NOMO-1 treated with DMSO at 0.1 percent for 48 hours (cell line): Measurements from ENCODE around the gene HS1BP3.

ENCODE experiments used
- DNase-seq: peaks from one replicate; lab custom pipeline; 2025; ENCODE audit not compliant: unreplicated experiment; lab: John Stamatoyannopoulos, UW

Gene HS1BP3

GRCh38 chr2:20647211-20647610, 3.7 kb downstream of the HS1BP3 start:
- no peak for DNase-seq

GRCh38 chr2:20646446-20646845, 4.5 kb downstream of the HS1BP3 start:
- no peak for DNase-seq

- no peak for DNase-seq
Observed at GRCh38 chr2:20645761-20646160, 5.1 kb downstream of the HS1BP3 start.

DNA sequence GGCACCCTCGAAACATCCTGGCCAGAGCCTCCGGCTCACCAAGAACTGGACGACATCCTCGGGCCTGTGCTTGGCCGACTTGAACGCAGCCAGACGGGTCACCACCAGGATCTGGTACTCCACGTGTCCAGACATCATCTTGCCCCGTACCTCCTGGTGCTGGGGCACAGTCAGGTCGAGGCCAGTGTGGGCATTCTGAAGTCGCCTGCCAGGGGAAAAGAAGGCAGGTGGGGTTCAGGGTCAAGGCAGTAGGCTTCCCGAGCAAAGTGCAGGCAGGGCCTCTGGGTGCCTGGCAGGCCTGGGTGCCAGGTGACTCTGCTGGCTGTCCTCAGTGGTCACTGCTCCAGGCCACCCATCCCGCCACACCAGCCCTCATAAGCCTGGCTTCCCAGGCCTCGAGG, 5.6 kb downstream of the HS1BP3 start:
- no peak for DNase-seq

DNA sequence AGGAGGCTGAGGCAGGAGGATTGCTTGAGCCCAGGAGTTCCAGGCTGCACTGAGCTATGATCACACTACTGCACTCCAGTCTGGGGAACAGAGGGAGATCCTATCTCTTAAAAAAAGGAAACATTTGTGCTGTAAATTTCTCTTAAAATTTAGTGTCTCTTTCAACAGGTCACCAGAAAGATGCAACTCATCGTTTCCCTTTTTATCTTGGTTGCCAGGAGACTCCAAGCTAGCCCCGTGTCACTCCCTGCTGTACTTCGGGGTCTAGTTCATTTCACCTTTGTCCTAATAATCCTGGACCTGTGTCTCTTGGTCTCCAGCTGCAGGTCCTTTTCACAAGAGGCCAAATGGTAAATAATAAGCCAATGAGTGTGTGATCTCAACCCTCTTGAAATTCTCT, 7.1 kb downstream of the HS1BP3 start:
- DNase-seq, result no peak

DNA sequence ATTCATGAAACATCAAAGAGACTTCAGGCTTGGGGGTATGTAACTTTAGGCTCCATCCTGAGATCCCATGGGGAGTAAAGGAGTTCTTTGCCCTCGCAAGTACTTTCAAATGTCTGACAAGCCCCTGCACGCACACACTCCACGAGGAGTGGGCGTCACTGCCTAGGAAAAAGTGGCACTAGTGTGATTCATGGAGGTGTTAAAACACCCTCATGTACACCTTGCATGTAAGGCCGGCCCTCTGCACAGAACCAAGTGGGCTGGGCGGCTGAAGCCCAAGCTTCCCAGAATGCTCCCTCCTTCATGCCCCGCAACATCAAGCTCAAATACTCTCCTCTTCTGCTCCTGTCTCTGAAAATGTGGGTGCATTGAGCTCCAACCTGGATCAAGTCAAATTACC, 7.8 kb downstream of the HS1BP3 start:
- DNase-seq, result no peak

DNA sequence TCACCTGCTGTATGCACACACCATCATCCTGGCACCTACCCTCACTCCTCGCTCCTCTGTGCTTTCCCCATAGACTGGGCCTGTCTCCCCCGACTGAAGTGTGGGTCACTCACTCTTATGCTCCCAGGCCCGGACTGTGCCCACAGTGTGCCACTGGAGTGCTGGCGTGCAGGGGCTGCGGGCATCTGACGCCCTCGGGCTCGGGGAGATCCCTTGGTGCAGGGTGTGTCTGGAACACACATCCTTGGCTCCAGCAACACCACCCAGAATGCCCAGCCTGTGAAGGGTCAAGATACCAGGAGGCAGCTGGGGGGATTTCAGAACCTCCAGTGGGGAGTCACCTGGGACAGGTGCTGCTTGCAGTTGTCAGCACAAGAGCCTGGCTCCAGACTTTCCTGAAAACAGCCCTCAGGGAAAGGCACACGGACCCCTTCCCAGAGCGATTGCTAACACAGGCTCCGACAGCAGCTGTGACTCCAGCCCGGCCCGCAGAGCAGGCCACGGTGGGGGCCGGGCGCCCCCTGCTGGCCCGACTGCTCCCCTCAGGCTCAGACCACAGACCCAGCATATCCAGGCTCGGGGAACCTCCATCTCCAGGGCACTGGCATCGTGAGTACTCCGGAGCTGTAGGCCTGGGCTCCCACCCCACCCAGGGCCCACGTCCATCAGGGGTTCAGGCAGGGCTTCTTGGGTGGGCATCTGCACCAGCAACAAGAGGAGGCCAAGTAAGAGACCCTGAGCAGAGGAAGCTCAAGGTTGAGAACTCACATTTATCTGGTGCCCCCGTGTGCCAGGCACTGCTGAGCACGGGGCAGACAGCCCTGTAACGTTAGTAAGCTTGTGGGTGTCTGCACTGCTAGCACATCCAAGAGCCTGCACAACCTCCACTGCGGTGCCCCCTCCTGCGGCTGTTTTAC, 8.6 kb downstream of the HS1BP3 start:
- DNase-seq, result peak; percentile 45

GRCh38 chr2:20641123-20641985, 9.5 kb downstream of the HS1BP3 start:
- DNase-seq, result no peak

DNA sequence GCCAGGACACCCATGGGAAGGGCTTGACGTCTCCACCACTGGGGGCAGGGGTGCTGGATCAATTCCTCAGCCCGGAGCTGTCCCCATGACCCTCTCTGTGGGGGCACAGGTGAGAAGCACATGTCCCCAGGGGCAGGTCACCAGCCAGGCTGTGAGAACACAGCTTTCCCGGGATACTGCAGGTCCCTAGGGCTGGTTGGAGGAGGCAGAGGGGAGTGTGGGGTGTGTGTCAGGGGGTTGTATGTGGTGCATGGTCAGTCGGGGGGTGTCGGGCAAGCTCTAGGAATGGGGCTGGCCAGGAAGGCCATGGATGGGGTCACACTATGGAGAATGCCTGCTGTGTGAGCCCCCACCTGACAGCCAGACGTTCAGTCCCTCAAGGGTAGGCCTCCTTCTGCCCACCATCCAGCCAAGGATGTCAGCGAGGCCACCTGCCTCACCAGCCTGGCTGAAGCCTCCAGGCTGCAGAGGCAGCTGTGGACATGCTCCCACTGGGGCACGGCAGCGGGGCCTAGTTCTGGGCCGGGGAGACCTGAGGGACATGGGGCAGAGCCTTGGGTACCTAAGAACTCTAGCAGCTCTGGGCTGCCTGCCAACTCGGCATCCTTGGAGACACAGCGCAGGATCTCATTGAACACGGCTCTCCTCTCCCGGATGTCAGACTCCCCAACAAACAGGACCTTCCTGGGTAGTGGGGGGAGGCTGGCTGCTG, 10.3 kb downstream of the HS1BP3 start:
- DNase-seq, result no peak

GRCh38 chr2:20638646-20639430, 12.1 kb downstream of the HS1BP3 start:
- DNase-seq, result no peak

GRCh38 chr2:20638014-20638413, 12.9 kb downstream of the HS1BP3 start:
- no peak for DNase-seq

GRCh38 chr2:20637147-20637546, 13.8 kb downstream of the HS1BP3 start:
- DNase-seq, result no peak

DNA sequence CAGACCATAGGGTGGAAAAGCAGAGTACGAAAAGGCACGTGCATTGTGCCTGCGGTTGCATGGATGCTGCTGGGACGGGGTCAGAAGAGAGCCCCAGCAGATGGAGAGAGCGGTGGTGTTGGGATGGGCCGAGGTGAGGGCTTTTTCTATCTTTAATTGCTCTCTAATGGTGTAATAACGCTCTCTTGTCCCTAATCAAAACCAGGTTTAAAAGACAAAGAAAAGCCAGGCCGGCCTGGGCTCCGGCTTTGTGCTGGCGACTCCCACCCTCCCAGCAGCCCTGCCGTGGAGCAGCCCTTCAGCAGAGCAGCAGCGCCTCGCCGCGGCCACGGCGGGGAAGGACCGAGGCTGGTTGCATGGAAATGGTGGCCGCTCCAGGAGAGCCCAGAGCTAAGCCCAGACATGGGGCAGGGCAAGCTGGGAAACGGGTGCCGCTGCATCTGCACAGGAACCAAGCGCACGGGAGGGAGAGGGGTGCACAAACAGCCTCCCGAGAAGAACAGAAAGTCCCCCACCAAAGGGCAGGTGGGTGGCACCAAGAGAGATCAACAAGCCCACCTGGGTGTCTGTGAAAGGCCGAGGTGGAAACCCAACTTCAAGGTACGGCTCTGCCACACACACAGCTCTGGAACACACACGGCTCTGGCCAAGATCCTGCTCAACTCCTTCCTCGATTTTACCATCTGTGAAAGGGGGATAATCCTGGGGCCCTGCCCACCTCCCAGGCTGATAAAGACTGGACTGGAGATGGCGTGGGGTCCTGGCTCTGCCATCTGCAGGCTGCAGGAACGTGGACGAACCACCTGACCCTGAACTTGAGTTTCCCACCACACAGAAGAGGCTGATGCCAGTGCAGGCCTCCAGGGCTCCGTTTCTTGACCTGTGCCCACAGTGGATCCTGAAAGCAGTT, 15.0 kb downstream of the HS1BP3 start:
- DNase-seq, result no peak

GRCh38 chr2:20635113-20635510, 15.8 kb downstream of the HS1BP3 start:
- no peak for DNase-seq

DNA sequence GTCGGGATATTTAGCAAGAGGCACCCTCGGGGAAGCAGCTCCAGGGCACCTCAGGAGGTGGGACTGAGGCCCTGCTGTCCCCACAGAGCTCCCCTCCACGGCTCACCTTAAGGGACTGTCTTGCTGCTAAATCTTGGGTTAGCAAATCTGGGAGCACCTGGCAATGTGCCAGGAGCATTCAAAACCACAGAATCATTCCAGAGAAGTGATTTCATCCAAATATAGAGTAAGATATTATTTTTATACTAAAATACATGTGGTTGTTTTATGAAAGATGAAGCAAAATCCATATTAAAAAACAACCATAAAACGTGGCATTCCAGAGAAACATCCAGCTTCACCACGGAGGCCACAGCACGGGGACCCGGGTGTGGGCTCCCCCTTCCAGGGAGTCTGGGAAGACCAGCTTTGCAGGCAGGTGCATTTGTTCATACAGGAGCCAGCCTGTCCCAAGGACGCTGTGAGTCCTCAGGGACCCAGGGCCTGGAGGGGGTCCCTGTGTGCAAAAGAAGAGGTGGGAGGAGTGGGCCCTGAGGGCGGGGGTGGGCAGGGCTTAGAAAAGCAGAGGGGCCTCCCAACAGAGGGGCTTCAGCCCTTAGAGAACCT, 16.3 kb downstream of the HS1BP3 start:
- DNase-seq, result no peak

DNA sequence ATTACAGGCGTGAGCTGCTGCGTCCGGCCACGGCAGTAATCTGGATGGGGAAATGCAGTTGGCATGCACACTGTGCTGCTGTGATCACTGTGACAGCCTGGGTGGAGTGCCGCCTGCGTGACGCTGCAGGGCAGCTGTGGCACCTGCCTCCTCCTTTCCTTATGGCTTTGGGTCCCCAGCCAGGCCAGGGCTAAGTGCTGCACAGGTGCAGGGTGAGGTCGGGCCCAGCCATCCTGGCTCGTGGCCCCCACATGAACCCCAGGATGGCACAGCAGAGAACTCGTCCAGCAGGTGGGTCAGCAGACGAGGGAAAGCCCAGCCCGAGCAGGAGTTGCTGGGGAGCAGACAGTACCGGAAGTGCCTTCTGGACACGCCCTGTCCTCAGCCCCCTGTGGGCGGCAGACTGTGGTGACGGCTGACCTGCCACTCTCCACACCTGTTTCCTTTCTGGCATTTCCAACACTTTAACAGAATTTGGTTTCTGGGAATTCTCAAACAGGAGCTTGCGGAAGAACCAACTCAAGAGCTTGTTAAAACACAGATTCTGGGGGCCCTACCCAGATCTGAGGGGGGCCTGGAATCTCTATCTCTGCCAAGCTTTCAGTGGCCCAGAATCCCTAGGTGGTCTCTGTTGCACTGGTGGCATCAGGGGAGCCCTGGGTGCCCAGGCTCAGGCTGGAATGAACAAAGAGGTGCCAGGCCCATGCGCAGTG, 16.9 kb downstream of the HS1BP3 start:
- DNase-seq, result no peak

DNA sequence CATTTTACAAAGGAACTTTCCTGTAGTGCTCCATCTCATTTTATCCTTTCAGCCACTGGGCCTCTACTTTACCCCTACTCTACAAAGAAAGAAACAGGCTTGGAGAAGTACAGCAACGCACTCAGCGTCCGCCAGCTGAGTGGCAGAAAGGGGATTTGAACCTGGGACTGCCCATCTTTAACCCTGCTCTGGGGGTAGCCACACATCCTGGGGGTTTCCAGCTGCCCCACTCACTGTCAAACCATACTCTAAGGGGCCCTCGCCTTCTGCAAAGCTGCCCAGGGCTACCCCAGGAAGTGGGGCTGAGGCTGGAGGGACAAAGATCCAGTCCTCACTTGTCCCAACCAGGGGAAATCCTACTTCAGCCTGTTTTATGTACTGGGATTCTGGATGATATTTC, 17.9 kb downstream of the HS1BP3 start:
- DNase-seq, result no peak

DNA sequence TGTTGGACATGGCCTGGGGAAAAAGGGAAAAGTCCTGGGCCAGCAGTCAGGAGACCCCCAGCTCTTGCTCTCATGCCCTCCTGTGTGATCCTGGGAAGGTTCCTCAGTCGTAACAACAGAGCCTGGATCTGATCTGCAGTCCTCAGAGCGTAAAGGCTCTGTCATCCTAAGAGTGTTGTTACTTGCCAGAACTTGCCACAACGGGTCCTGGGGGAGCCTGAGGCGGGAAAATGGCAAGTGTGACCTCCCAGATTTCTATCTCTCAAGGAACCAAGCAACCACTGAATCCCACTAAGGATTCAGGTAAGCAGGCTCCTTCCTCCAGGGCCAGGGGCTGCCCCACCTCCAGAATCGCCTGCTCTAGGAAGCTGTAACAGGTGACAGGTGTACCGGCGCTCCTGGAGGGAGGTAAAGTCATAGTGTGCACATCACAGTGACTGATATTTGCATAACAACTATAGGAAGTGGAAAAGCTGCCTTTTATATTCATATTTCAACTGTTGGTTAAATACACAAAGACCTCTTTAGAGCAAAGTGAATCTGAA, 18.4 kb downstream of the HS1BP3 start:
- no peak for DNase-seq
